Stomach (tissue), 9 donors: ENCODE measurements around the gene TIMM29. TPM values are rescaled to one million over a fixed set of nuclear protein-coding genes. Genes with fewer than 3 reads are reported as not detected.
"Not testable (repeated sequence)": the region's sequence is repeated elsewhere in the genome, so short reads cannot be mapped to it uniquely, and the experiment has no call there.

Experiments
- DNase-seq, 2 donors: peaks; one replicate each; pipeline versions ENCODE4 v3.0.0 to v3.0.0-alpha.2; 2013 to 2019
- H3K27ac ChIP-seq, 5 donors: fragments of 200-600 bp in 4 of 5; sonication (generic) in 4 of 5; one replicate each; pipeline ENCODE4 v1.5.1; 2013 to 2019; ENCODE audit warnings: mild to moderate bottlenecking in 1 of 5, moderate library complexity in 1 of 5
- H3K27me3 ChIP-seq, 3 donors: fragments of 200-600 bp; sonication (generic); one replicate each; pipeline ENCODE4 v1.5.1; 2017 to 2019; ENCODE audit warnings: mixed run types in 1 of 3
- H3K36me3 ChIP-seq, 4 donors: fragments of 200-600 bp; sonication (generic); 1 replicate in 3 of 4; 2 replicates in 1 of 4; pipeline ENCODE4 v1.5.1; 2016 to 2019
- H3K4me1 ChIP-seq, 4 donors: fragments of 200-600 bp; sonication (generic); one replicate each; pipeline ENCODE4 v1.5.1; 2016 to 2019
- H3K4me3 ChIP-seq, 4 donors: fragments of 200-600 bp; sonication (generic) in 3 of 4; one replicate each; pipeline ENCODE4 v1.5.1; 2016 to 2019; ENCODE audit warnings: mild to moderate bottlenecking in 1 of 4
- H3K9me3 ChIP-seq, 4 donors: fragments of 200-600 bp; sonication (generic); one replicate each; pipeline ENCODE4 v1.5.1; 2016 to 2019
- EP300 ChIP-seq: sonication (generic); formaldehyde crosslinking; IDR thresholded peaks from one replicate; pipeline ENCODE4 v1.6.1; 2017; ENCODE audit warnings: antibody characterized with exemption
- POLR2A ChIP-seq, 4 donors: fragments of 450-650 bp; IDR thresholded peaks; one replicate each; pipeline ENCODE4 v1.6.1; 2016; ENCODE audit warnings: antibody characterized with exemption in 4 of 4, control low read depth in 2 of 4, mild to moderate bottlenecking in 1 of 4, moderate library complexity in 1 of 4
- POLR2AphosphoS5 ChIP-seq, 3 donors: sonication (generic); formaldehyde crosslinking; IDR thresholded peaks; one replicate each; pipeline ENCODE4 v1.6.1; 2016; ENCODE audit warnings: antibody characterized with exemption in 3 of 3
- WGBS, 5 donors: extraction: QIAGEN DNeasy Blood & Tissue Kit in 3 of 5; methylation state at CpG; one replicate each; pipeline versions ENCODE4 v1.1.5 to v1.1.7; 2013 to 2018; 5-methylcytosine and 5-hydroxymethylcytosine counted together
- intact Hi-C: fragments of 100-400 bp; cut with DNase I; formaldehyde crosslinking; loops from one replicate; pipeline ENCODE4 v1.15.1; 2023; ENCODE audit warnings: low total_unique reads
- polyA plus RNA-seq, 3 donors: library from polyadenylated mRNA; stranded (reverse); fragments of 200-250 nt; gene quantifications; one replicate each; pipeline ENCODE4 v1.2.3, GENCODE V29; 2013
- total RNA-seq, 5 donors: library from RNA; depleted of rRNA; stranded (reverse); fragments of >200 nt; gene quantifications; one replicate each; pipeline versions ENCODE4 v1.1.0 to v1.2.3, GENCODE V29; 2014 to 2016
- TF ChIP-seq, protein P1 (sequence below), 7 experiments: fragments of 450-650 bp in 4 of 7; fragments of 200-600 bp in 3 of 7; sonication (generic) in 3 of 7; IDR thresholded peaks; one replicate each; pipeline ENCODE4 v1.5.1; 2016 to 2019; ENCODE audit warnings: antibody characterized with exemption in 7 of 7, control low read depth in 2 of 7, mild to moderate bottlenecking in 1 of 7
- donor health status: healthy with polysubstance abuse.
- donor health status: Bipolar disorder and iron deficiency.
- donor health status: healthy.

TIMM29 gene
- total and polyA plus RNA-seq, 8 donors = 9.8 to 294 (median 24.9) TPM

DNA sequence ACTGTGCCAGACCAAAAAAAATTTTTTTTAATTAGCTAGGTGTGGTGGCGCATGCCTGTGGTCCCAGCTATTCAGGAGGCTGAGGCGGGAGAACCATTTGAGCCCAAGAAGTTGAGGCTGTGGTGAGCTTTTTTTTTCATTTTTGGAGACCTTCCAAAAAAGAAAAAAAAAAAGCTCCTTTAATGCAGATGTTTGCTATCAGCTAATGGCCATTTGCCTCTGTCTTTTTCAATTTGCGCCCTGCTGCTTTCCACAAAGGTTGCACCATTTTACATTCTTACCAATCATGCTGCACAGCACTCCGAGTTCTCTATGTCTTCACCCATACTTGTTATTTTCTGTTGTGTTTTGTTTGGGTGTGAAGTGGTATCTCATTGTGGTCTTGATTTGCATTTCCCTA, 16.7 kb downstream of the TIMM29 start:
- Histone ChIP-seq H3K27ac (no peak overlapping the region), H3K9me3 (no peaks in the 10 kb centered on the region), H3K4me1 (peaks cover 6 to 34% (median 15%) of the 10 kb centered on the region in 4 donors), H3K36me3 (no peaks in the 10 kb centered on the region), H3K4me3 (no peak overlapping the region), H3K27me3 (no peaks in the 10 kb centered on the region)
- no peak for DNase-seq
- WGBS, 5 donors = 88 to 93% (median 92%) methylated on average over 4 of the region's 4 CpGs
- intact Hi-C loops = no loop called here
- TF ChIP-seq, protein P1, sequence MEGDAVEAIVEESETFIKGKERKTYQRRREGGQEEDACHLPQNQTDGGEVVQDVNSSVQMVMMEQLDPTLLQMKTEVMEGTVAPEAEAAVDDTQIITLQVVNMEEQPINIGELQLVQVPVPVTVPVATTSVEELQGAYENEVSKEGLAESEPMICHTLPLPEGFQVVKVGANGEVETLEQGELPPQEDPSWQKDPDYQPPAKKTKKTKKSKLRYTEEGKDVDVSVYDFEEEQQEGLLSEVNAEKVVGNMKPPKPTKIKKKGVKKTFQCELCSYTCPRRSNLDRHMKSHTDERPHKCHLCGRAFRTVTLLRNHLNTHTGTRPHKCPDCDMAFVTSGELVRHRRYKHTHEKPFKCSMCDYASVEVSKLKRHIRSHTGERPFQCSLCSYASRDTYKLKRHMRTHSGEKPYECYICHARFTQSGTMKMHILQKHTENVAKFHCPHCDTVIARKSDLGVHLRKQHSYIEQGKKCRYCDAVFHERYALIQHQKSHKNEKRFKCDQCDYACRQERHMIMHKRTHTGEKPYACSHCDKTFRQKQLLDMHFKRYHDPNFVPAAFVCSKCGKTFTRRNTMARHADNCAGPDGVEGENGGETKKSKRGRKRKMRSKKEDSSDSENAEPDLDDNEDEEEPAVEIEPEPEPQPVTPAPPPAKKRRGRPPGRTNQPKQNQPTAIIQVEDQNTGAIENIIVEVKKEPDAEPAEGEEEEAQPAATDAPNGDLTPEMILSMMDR (IDR thresholded peaks at IDR 0.05) = no peak
- no peak for TF ChIP-seq EP300
- TF ChIP-seq POLR2AphosphoS5 (IDR thresholded peaks at IDR 0.05) = no peak
- TF ChIP-seq POLR2A (IDR thresholded peaks at IDR 0.05) = no peak

DNA sequence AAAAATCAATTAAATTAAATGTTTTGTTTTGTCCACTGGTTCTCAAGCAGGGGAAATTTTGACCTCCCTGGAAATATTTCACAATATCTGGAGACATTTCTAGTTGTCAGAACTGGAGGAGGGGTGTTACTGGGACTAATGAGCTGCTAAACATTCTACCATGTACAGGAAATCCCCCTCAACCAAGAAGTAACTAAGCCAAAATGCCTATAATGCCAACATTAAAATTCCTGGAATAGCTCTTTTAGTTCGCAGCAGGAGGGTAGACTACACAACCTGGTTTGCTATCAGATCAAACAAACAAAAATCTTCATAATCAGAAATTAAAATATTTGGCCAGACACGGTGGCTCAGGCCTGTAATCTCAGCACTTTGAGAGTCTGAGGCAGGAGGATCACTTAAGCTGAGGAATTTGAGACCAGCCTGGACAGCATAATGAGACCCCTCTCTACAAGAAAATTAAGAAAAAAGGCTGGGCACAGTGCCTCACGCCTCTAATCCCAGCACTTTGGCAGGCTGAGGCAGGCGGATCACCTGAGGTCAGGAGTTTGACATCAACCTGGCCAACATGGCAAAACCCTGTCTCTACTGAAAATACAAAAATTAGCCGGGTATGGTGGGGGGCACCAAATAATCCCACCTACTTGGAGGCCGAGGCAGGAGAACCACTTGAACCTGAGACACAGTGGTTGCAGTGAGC, 18.5 kb downstream of the TIMM29 start:
- WGBS, 5 donors = 48 to 65% (median 54%) methylated on average over 6 of the region's 6 CpGs
- Histone ChIP-seq H3K9me3 (no peaks in the 10 kb centered on the region), H3K36me3 (no peaks in the 10 kb centered on the region), H3K27me3 (no peaks in the 10 kb centered on the region), H3K4me1 (peaks cover 4 to 17% (median 6%) of the 10 kb centered on the region in 4 donors), H3K27ac (peak overlapping the region in 2 of 5 donors; percentile 5 to 34), H3K4me3 (no peak overlapping the region)
- intact Hi-C loops = no loop called here
- TF ChIP-seq POLR2AphosphoS5 (IDR thresholded peaks at IDR 0.05) (no peak), EP300 (no peak), POLR2A (IDR thresholded peaks at IDR 0.05) (no peak)
- TF ChIP-seq, protein P1 (IDR thresholded peaks at IDR 0.05) = no peak
- DNase-seq = no peak

DNA sequence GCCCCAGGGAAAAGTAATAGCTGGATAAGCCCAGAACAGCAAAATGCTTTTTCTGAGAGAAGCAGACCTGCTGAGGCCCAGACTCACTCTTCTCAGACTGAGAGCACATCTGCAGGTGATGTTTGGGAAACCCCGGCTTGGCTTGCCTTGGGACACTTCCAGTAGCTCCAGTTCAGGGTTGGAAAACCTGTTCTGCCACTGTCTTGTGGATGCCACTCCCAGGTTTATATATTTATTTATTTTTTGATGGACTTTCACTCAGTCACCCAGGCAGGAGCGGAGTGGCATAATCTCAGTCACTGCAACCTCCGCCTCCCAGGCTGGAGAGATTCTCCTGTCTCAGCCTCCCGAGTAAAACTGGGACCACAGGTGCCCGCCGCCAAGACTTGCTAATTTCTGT, 24.2 kb downstream of the TIMM29 start:
- TF ChIP-seq, protein P1 (IDR thresholded peaks at IDR 0.05) = no peak
- TF ChIP-seq POLR2A (IDR thresholded peaks at IDR 0.05) (no peak), POLR2AphosphoS5 (IDR thresholded peaks at IDR 0.05) (no peak), EP300 (no peak)
- peak in 1 of 2 donors; percentile 33 for DNase-seq
- H3K4me1 ChIP-seq = peaks cover 0 to 10% (median 0%) of the 10 kb centered on the region in 4 donors
- H3K27ac ChIP-seq = no peak overlapping the region
- 66 to 79% (median 72%) methylated on average over 6 of the region's 6 CpGs for WGBS, 5 donors
- intact Hi-C loops = no loop called here
- H3K4me3 ChIP-seq = no peak overlapping the region
- H3K36me3 ChIP-seq = no peaks in the 10 kb centered on the region
- no peaks in the 10 kb centered on the region for H3K27me3 ChIP-seq
- no peaks in the 10 kb centered on the region for H3K9me3 ChIP-seq

DNA sequence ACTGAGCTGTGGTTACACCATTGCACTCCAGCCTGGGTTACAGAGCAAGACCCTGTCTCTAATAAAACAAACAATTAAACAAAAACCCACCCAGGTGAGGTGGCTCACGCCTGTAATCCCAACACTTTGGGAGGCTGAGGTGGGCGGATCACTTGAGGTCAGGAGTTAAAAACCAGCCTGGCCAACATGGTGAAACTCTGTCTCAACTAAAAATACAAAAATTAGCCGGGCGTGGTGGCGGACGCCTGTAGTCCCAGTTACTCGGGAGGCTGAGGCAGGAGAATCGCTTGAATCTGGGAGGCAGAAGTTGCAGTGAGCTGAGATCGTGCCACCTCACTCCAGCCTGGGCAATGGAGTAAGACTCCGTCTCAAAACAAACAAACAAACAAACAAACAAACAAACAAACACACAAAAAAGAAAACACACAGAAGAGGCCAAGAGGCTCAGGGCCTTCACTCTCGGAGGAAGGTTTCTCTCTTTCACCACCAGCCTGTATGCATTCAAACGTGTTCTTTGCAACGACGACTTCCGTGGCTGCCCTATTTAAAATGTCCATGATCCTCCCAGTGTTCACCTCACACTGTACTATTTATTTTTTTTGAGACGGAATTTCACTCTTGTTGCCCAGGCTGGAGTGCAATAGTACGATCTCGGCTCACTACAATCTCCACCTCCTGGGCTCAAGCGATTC, 30.8 kb downstream of the TIMM29 start:
- DNase-seq, H3K36me3 ChIP-seq, H3K9me3 ChIP-seq, intact Hi-C loops, H3K27me3 ChIP-seq: not testable (repeated sequence)
- Histone ChIP-seq H3K4me1 (peaks cover 15 to 39% (median 33%) of the 10 kb centered on the region in 4 donors), H3K4me3 (peak overlapping the region in 3 of 4 donors; percentile 55 to 90 (median 81)), H3K27ac (peak overlapping the region; percentile 90 to 98 (median 96))
- WGBS, 5 donors = 91 to 95% (median 94%) methylated on average over 19 of the region's 19 CpGs
